Renal cortical epithelial cell (primary cell): ENCODE results near the gene HS3ST1. TPM values are rescaled to one million over a fixed set of nuclear protein-coding genes. Genes with fewer than 3 reads are reported as not detected.

Experiments used
- DNase-seq: peaks from one replicate; pipeline ENCODE4 v3.0.0-alpha.2; 2011; ENCODE audit warnings: low read depth
- total RNA-seq: library from RNA; depleted of rRNA; stranded (reverse); fragments of >200 nt; gene quantifications from 2 replicates; pipeline ENCODE4 v1.2.3, GENCODE V29; 2014

The HS3ST1 gene
- total RNA-seq, result 7.6 and 16.9 TPM in 2 replicates

GRCh38 chr4:11428231-11428898, at the start of gene HS3ST1:
HS3ST1 (minus strand) TSS chr4:11428894; CDS start chr4:11400005, 28,889 bp downstream.
- DNase-seq, result peak; percentile 18

- no peak for DNase-seq
These were observed 47.2 kb upstream of the HS3ST1 start for GRCh38 chr4:11475871-11476270.

GRCh38 chr4:11474146-11474545, 45.5 kb upstream of the HS3ST1 start:
- no peak for DNase-seq

DNA sequence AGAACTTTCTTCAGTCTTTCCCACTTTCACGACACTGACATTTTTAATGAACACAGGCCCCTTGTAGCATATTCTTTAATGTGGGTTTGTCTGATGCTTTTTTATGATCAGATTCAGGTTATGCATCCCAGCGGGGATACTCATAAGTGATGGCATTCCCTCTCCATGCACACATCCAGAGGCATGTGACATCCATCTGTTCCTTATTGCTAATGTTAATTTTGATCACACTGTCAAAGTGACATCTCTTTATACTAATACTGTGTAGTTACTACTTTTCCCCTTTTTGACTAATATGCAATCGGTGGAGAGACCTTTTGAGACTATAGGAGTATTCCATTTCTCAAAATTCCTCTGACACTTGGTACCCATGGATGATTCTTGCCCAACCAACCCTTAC, 43.8 kb upstream of the HS3ST1 start:
- DNase-seq, result no peak

GRCh38 chr4:11471618-11472017, 42.9 kb upstream of the HS3ST1 start:
- DNase-seq, result no peak

DNA sequence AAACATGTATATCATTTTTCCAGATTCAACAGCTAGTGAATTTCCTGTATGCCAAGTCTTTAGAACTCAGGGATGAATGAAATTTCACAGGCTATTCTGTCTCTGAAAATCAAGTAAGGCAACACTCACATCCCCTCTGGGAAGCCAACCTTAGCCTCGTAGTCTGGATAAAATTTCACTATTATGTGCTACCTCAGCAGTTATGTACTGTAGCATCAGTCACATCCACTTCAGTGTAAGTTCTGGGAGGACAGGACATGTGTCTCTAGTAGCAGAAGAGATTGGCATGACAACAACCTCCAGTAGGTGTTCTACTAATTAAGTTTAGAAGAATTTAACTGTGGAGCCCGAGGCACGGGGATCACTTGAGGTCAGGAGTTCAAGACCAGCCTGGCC, 42.4 kb upstream of the HS3ST1 start:
- DNase-seq, result no peak

DNA sequence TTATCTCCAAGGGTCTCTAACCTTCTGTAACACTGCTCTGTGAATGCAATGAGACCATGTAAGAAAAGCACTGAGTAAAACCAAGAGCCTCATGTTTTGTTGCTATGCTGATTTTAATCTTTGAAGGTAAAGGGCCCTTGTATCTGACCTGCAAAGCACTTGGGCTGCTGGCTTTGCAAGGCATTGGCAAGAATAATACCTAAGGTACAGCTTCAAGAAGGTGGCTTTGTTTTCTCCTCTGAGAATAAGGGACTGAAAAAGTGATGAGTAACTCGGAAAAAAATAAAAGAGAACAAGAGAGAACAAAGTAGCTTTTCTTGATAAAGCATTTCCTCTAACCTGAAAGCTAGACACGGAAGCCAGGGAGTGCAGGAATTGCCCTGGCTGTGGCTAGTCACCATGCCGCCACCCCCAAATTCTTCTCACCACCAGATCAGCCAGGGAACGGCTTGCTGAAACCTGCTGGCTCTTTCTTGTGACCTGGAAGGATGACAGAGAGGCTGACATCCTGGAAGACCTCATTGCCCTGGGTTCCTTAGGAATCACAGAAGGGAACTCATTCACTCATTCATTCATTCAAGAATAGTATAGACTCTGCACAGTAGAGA, 41.8 kb upstream of the HS3ST1 start:
- no peak for DNase-seq

DNA sequence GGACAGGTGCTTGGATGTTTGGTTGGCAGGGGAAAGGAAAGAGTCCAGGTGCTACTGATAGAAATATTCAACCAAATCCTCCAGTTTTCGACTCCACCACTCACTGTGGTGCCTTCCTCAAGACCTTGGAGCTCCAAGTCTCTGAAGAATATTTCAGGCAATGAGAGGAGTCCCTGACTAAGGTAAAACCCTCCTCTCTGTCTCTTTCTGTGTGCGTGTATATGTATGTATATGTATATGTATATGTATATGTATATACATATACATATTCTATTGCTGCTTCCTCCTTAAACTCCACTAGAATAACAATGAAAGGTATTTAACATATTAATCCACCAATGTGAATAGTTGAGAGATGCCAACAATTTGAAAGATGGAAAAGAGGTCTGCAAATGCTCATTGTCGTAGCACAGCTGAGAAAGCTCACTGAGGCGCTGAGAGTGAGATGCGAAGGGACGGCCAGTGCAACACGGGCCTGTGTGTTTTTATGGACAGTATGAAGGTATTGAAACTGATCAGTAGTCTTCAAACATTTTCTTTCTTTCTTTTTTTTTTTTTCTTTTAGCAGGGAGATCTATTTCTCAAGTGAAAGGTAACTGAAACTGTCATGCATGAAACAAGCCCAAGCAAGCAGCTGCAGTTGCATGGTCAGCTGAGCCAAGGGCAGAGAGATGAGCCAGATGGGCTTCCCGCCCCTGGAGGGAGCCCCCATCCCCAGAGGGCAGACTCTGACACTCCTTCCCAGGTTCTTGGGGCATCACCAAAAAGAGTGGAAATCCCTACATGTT, 41.1 kb upstream of the HS3ST1 start:
- no peak for DNase-seq

- no peak for DNase-seq
These were observed 40.2 kb upstream of the HS3ST1 start for GRCh38 chr4:11468901-11469300.

GRCh38 chr4:11467931-11468330, 39.2 kb upstream of the HS3ST1 start:
- DNase-seq, result no peak

DNA sequence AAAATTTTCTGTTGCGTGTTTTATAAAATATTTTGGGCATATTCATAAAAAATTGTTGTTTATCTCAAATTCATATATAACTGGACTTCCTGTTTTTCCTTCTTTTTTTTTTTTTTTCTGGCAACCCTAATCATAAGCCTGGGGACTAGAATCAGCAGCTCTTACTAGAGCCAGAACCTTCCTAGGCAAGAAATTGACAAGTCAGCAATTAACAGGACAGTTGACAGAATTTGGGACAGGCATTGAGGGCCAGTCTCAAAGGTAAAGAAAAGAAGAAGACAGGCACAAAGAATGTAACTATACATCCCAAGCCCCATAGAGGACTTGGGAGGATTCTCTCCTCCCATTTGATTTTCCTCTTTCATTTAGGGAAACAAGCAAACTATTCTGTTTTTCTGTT, 35.0 kb upstream of the HS3ST1 start:
- DNase-seq, result no peak

DNA sequence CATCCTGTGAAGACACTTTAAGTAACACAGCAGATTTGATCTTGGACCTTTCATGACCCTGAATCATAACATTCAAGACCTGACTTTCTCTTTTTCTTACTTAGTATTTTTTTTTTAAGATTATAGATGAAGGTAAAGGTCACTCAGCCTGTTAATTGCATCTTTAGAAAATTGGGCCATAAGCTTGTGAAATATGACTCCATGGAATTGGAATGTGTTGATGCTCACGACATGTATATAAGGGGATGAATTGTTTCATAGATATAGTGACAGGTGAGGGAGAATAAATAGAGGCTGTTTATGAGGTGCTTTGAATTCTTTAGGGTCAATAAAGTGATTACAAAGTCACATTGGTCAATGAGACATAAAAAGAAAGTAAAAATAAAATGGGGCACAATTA, 27.7 kb upstream of the HS3ST1 start:
- DNase-seq, result no peak

DNA sequence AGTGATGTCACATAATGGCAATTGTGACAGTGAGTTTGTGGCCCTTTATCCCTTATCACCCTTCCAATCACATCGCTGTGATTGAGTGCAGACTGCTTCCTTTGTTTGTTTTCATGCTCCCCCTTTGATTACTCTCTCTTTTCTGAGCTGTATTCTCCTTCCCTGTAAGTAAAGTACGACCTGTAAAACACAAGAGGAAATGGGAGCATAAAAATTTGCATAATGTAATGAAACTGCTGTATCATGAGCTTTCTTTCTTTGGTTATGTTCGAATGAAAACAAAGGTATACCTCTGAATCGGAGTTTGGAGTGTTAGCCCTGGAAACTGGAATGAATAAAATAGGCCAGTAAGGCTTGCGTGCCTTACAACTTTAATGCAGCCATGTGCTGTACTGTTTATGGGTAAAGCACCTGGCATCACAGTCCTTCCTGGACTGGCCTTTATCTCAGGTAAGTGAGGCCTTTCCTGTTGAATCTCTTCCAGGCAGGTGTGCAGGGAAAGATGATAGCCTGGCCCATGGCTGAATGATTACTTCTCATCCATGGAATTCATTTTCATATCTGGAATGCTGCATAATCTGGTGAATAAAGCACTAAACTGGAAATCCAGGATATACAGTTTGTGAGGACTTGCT, 26.6 kb upstream of the HS3ST1 start:
- DNase-seq, result no peak

DNA sequence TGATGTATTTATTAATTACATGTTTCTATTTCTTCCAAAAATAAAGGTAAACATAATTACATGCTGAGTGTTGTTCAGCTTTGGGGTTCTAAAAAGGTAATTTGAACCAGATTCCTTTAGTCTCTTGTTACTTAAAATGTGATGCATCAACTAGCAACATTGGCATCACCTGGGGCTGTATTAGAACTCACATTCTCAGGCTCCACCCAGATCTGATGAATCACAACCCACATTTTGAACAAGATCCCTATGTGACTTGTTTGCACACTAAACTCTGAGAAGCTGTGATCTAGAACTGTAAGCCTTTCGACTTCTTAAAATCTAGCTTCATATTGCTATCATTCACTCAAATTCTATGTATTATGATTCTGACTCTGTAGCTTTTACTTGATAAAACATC, 23.0 kb upstream of the HS3ST1 start:
- DNase-seq, result peak; percentile 31

GRCh38 chr4:11446155-11446811, 17.6 kb upstream of the HS3ST1 start:
- peak; percentile 70 for DNase-seq

DNA sequence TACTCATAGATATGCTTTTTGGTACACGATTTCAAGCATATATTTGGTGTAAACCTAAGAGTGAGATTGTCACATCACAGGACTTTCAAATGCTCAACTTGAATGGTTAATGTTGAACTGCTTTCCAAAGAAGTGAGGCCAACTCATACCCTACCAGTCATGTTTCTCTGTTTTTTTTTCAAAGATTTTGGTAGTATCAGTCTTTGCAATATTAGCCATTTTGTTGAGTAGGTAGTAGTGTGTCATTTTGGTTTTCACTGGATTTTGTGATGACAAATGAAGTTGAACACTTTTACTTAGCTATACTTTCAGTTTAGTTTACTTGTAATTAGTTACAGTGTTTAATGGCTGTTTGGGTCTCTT, 12.5 kb upstream of the HS3ST1 start:
- no peak for DNase-seq

DNA sequence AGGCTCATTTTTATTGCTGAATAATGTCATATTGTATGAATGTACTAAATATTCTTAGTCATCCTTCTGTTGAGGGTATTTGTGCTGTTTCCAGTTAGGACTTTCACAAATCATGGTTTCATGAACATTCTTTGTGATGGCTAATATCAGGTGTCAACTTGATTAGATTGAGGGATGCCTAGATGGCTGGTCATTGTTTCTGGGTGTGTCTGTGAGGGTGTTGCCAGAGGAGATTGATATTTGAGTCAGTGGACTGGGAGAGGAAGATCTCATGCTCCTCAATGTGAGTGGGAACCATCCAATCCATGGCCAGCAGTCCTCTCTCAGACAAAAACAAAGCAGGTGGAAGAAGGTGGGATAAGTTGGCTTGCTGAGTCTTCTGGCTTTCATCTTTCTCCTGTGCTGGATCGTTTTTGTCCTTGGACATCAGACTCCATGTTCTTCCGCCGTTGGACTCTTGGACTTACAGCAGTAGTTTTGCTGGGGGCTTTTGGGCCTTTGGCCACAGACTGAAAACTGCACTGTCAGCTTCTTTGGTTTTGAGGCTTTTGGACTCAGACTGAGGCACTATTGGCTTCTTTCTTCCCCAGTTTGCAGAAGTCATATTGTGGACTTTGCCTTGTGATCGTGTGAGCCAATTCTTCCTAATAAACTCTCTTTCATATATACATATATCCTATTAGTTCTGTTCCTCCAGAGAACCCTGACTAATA, 11.9 kb upstream of the HS3ST1 start:
- DNase-seq, result no peak

DNA sequence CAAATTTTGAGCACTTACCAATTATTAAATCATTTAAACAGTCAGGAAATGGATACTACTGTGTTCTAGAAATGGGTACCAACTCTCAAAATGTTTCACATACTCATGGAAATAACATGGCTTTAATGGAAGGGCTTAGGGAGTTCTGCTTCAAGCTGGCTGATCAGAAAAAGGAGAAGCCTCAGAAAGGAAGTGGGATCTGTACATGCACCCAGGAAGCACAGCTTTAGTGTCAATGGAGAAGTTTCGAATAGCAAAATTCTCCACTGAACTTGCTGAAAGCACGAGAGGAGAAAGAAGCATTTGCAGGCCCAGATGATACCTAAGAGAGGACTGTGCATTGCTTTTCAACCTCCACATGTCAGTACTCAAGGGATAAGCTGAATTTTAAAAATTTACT, 11.1 kb upstream of the HS3ST1 start:
- no peak for DNase-seq

GRCh38 chr4:11438647-11439046, 10.0 kb upstream of the HS3ST1 start:
- no peak for DNase-seq

GRCh38 chr4:11436673-11437072, 8.0 kb upstream of the HS3ST1 start:
- no peak for DNase-seq

- no peak for DNase-seq
These were observed 7.4 kb upstream of the HS3ST1 start for GRCh38 chr4:11436084-11436483.
